ENCODE measurements around the gene STX12.

DNA sequence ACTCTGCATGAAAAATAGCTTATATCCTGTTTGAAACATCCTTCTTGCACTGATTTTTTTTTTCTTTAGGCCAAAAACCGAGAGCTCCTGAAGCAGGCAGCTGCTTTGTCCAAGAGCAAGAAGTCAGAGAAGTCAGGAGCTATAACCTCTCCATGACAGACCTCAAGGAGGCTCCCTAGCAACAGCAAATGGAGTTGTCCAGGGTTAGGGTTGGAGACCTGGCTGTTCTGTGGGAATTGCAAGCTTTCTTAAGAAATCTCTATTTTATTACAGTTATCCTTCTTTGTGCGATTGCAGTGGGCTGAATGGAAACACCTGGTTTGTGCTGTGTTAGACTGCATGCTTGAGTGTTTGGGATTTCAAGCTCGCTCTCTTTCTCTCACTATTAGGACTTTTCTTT, 12.6 kb upstream of the STX12 start:
- TF ChIP-seq POLR2A (IDR thresholded peaks at IDR 0.05; ENCODE audit: low read length) (no peak), GATA1 (IDR thresholded peaks at IDR 0.05; ENCODE audit: low read depth, low read length) (no peak)
